ENCODE measurements around the gene RNF214. TPM values are rescaled to one million over a fixed set of nuclear protein-coding genes. Genes with fewer than 3 reads are reported as not detected.

Gene RNF214
- polyA plus RNA-seq, 1 donor from 2014 or later = 7.6 TPM

DNA sequence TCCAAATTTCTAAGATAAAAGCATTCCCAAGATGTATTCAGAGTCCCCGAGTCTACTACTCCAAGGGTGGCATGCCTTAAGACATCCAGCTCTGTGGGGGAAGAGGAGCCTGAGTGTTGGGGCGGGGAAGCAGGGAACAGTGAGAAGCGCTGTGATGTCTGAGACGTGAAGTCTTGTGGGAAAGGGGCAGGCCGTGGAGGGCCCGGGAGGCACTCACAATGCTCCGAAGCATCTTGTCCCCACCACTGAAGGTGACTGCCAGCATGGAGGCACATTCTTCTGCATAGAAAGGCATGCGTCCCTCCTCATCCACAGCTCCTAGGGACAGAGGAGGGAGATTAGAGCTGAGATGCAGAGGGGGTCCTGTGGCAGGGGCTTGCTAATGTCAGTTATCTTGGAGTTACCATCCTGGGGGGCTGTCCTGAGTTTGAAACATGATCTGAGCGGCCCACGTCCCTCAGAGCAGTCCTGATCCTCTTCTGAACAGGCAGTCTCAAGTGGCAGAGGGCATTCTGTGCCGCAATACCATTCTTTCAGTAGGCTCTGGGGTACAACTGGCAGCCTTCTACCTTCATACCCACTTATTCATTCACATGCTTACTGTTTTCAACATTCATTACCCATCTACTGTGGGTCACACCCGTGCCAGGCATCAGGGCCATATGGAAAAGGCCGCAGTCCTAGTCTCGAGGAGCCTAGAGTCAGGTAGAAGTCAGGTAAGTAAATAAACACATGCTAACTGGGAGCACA is 9.3 kb upstream of the RNF214 start:
- no peaks in the 10 kb centered on the region for H3K9me3 ChIP-seq (ENCODE audit: low read length)
- H3K9ac ChIP-seq (ENCODE audit: low read length) = no peak overlapping the region
- no peak overlapping the region for H3K4me2 ChIP-seq (ENCODE audit: low read length)
- H4K20me1 ChIP-seq (ENCODE audit: insufficient read depth) = no peaks in the 10 kb centered on the region
- no peak overlapping the region for H2AFZ ChIP-seq (ENCODE audit: low read depth, low read length)
- no peaks in the 10 kb centered on the region for H3K9me2 ChIP-seq (ENCODE audit: insufficient read depth, low read length)
- H3K79me2 ChIP-seq (replicated peaks; ENCODE audit: insufficient read depth, low read length) = no peaks in the 10 kb centered on the region
- no peak overlapping the region for H3K27ac ChIP-seq (ENCODE audit: low read length)
- TF ChIP-seq RAD21 (conservative IDR thresholded peaks at IDR 0.05) (no peak), POLR2AphosphoS5 (IDR thresholded peaks at IDR 0.05) (no peak), SMC3 (conservative IDR thresholded peaks at IDR 0.05; ENCODE audit: poor library complexity) (no peak)
- no peaks in the 10 kb centered on the region for H3F3A ChIP-seq (ENCODE audit: insufficient read depth, low read length, poor library complexity, severe bottlenecking)
- H3K27me3 ChIP-seq (ENCODE audit: insufficient read depth, low read depth, low read length) = no peaks in the 10 kb centered on the region
- no peak overlapping the region for H3K4me3 ChIP-seq (ENCODE audit: low read length)
- H3K36me3 ChIP-seq (ENCODE audit: insufficient read depth, low read length) = no peaks in the 10 kb centered on the region

DNA sequence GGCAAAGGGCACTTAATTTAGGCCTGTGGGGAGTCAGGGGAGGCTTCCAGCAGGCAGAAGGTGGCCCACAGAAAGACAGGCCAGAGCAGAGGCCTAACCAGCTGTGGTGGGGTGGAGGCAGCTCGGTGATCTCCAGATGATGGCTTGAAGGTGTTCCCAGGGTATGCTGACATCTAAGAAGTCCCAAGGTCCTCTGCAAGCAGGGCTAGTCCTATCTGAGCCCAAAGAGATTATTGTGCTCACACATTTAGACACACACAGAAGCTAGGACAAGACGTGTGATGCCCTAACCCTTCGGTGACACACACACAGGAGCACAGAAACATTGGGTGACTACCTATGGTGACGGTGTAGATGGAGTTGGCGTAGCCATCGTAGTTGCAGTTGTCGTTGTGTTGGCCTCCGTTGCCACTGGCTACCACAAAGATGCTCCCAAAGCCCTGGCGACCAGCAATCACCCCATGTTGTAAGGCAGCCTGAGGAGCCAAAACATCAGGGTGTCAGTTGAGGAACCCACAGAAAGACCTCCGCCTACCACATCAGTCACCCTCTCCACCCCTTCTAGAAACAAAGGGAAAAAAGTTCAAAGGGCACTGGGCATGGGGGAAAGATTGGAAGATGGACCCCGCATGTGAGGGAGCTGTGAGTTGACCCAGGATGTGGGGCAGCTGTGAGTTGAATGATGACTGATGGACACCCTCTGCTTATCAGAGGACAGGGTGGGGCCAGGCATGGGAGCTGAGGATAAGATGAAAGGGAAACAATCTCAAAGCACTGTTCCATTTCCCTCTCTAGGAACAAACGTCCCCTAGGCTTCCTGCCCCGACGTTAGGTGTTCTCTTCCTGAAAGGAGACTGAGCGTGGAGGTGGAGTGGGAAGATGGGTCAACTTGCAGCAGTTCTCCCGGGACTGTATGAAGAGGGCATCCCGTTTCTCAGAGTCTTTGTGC is 8.5 kb upstream of the RNF214 start:
- TF ChIP-seq SMC3 (conservative IDR thresholded peaks at IDR 0.05; ENCODE audit: poor library complexity) (no peak), MXI1 (conservative IDR thresholded peaks at IDR 0.05; ENCODE audit: poor library complexity, severe bottlenecking) (no peak)
- Histone ChIP-seq H3K79me2 (replicated peaks; ENCODE audit: insufficient read depth, low read length) (no peaks in the 10 kb centered on the region), H3K9me3 (ENCODE audit: low read length) (no peaks in the 10 kb centered on the region), H3K9me2 (ENCODE audit: insufficient read depth, low read length) (no peaks in the 10 kb centered on the region), H3K4me3 (ENCODE audit: low read length) (no peak overlapping the region), H3K36me3 (ENCODE audit: insufficient read depth, low read length) (no peaks in the 10 kb centered on the region), H3K9ac (ENCODE audit: low read length) (no peak overlapping the region), H3K4me2 (ENCODE audit: low read length) (no peak overlapping the region), H3F3A (ENCODE audit: insufficient read depth, low read length, poor library complexity, severe bottlenecking) (no peaks in the 10 kb centered on the region), H3K27ac (ENCODE audit: low read length) (no peak overlapping the region), H4K20me1 (ENCODE audit: insufficient read depth) (no peaks in the 10 kb centered on the region), H3K27me3 (ENCODE audit: insufficient read depth, low read depth, low read length) (no peaks in the 10 kb centered on the region), H2AFZ (ENCODE audit: low read depth, low read length) (no peak overlapping the region)

DNA sequence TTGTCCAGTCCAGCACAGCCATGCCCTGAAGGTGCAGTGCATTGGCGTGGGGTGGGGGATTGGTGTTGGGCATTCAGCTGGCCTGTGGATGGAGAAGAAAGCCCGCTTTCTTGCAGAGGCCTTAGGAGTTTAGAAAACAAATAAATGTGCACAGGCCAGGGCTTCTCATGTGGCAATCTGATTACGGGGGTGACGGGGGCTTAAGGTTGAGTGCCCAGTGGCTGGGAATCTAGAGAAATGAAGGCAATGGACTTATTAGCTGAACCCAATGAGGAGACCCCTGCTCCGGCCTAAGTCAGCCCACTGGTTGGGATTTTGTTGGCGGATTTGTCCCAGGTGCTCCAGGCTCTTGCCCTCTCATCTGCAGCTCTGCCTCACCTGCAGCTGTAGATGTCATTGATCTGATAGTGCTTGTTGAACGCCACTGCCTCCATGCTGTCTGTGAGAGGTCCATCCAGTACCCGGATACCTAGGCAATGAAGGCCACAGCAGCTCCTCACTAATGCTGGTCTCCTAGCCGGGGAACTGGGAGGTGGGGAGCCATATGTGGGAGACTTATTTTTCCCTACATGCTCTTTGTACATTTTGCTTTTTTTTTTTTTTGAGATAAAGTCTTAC is 6.8 kb upstream of the RNF214 start:
- no peaks in the 10 kb centered on the region for H3K9me3 ChIP-seq (ENCODE audit: low read length)
- no peak overlapping the region for H3K27ac ChIP-seq (ENCODE audit: low read length)
- no peaks in the 10 kb centered on the region for H3K9me2 ChIP-seq (ENCODE audit: insufficient read depth, low read length)
- no peak overlapping the region for H3K9ac ChIP-seq (ENCODE audit: low read length)
- no peaks in the 10 kb centered on the region for H4K20me1 ChIP-seq (ENCODE audit: insufficient read depth)
- TF ChIP-seq EZH2 (IDR thresholded peaks at IDR 0.05; ENCODE audit: borderline replicate concordance, insufficient read depth, low read length, poor library complexity, severe bottlenecking) (no peak), RAD21 (conservative IDR thresholded peaks at IDR 0.05) (no peak), POLR2AphosphoS5 (IDR thresholded peaks at IDR 0.05) (no peak), TAF1 (IDR thresholded peaks at IDR 0.05; ENCODE audit: low read depth) (no peak), MXI1 (conservative IDR thresholded peaks at IDR 0.05; ENCODE audit: poor library complexity, severe bottlenecking) (no peak), EP300 (conservative IDR thresholded peaks at IDR 0.05; ENCODE audit: poor library complexity, severe bottlenecking) (no peak), SMC3 (conservative IDR thresholded peaks at IDR 0.05; ENCODE audit: poor library complexity) (no peak)
- TF ChIP-seq, protein P1, sequence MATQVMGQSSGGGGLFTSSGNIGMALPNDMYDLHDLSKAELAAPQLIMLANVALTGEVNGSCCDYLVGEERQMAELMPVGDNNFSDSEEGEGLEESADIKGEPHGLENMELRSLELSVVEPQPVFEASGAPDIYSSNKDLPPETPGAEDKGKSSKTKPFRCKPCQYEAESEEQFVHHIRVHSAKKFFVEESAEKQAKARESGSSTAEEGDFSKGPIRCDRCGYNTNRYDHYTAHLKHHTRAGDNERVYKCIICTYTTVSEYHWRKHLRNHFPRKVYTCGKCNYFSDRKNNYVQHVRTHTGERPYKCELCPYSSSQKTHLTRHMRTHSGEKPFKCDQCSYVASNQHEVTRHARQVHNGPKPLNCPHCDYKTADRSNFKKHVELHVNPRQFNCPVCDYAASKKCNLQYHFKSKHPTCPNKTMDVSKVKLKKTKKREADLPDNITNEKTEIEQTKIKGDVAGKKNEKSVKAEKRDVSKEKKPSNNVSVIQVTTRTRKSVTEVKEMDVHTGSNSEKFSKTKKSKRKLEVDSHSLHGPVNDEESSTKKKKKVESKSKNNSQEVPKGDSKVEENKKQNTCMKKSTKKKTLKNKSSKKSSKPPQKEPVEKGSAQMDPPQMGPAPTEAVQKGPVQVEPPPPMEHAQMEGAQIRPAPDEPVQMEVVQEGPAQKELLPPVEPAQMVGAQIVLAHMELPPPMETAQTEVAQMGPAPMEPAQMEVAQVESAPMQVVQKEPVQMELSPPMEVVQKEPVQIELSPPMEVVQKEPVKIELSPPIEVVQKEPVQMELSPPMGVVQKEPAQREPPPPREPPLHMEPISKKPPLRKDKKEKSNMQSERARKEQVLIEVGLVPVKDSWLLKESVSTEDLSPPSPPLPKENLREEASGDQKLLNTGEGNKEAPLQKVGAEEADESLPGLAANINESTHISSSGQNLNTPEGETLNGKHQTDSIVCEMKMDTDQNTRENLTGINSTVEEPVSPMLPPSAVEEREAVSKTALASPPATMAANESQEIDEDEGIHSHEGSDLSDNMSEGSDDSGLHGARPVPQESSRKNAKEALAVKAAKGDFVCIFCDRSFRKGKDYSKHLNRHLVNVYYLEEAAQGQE (IDR thresholded peaks at IDR 0.05; ENCODE audit: borderline replicate concordance) = no peak
- TF ChIP-seq, protein P2, sequence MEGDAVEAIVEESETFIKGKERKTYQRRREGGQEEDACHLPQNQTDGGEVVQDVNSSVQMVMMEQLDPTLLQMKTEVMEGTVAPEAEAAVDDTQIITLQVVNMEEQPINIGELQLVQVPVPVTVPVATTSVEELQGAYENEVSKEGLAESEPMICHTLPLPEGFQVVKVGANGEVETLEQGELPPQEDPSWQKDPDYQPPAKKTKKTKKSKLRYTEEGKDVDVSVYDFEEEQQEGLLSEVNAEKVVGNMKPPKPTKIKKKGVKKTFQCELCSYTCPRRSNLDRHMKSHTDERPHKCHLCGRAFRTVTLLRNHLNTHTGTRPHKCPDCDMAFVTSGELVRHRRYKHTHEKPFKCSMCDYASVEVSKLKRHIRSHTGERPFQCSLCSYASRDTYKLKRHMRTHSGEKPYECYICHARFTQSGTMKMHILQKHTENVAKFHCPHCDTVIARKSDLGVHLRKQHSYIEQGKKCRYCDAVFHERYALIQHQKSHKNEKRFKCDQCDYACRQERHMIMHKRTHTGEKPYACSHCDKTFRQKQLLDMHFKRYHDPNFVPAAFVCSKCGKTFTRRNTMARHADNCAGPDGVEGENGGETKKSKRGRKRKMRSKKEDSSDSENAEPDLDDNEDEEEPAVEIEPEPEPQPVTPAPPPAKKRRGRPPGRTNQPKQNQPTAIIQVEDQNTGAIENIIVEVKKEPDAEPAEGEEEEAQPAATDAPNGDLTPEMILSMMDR (IDR thresholded peaks at IDR 0.05; ENCODE audit: poor library complexity, severe bottlenecking) = no peak
- no peaks in the 10 kb centered on the region for H3K27me3 ChIP-seq (ENCODE audit: insufficient read depth, low read depth, low read length)
- no peak overlapping the region for H3K4me3 ChIP-seq (ENCODE audit: low read length)
- no peak overlapping the region for H3K4me2 ChIP-seq (ENCODE audit: low read length)
- peaks cover 9% of the 10 kb centered on the region for H3K79me2 ChIP-seq (replicated peaks; ENCODE audit: insufficient read depth, low read length)
- H3F3A ChIP-seq (ENCODE audit: insufficient read depth, low read length, poor library complexity, severe bottlenecking) = no peaks in the 10 kb centered on the region
- H2AFZ ChIP-seq (ENCODE audit: low read depth, low read length) = no peak overlapping the region
- H3K36me3 ChIP-seq (ENCODE audit: insufficient read depth, low read length) = no peaks in the 10 kb centered on the region
